K562 (cell line): ENCODE data around the gene MAP3K6. TPM values are rescaled to one million over a fixed set of nuclear protein-coding genes. Genes with fewer than 3 reads are reported as not detected.
A peak's percentile ranks its signal among the peaks of the same experiment; 100 is the strongest.

Source experiments
- CEBPB ChIP-seq: fragments of 450-650 bp; IDR thresholded peaks from 2 replicates; pipeline ENCODE4 v1.6.1; 2016; ENCODE audit warnings: missing genetic modification characterization, missing compliant biosample characterization
- FOSL1 ChIP-seq: fragments of 200-800 bp; sonication (Bioruptor generic); conservative IDR thresholded peaks from 2 replicates; pipeline ENCODE4 v1.6.1; 2016; ENCODE audit warnings: missing genetic modification characterization, missing compliant biosample characterization
- HIVEP1 ChIP-seq: fragments of 250-450 bp; sonication (Bioruptor Pico); IDR thresholded peaks from 2 replicates; pipeline ENCODE4 v1.4.0; 2020; ENCODE audit warnings: mild to moderate bottlenecking
- HOXB6 ChIP-seq: fragments of 250-450 bp; sonication (Bioruptor Pico); IDR thresholded peaks from 2 replicates; pipeline ENCODE4 v1.5.1; 2022; ENCODE audit warnings: mild to moderate bottlenecking, borderline replicate concordance
- MTA1 ChIP-seq: fragments of 450-650 bp; IDR thresholded peaks from 2 replicates; pipeline ENCODE4 v1.6.1; 2017; ENCODE audit warnings: borderline replicate concordance
- NR2C2 ChIP-seq, 2 experiments: fragments of 200-800 bp in 1 of 2; sonication (Bioruptor generic) in 1 of 2; sonication (generic) in 1 of 2; formaldehyde crosslinking in 1 of 2; IDR thresholded peaks; 2 replicates each; pipeline versions ENCODE4 v1.6.1 to v1.8.0; 2016 to 2022; ENCODE audit warnings: mild to moderate bottlenecking in 1 of 2, missing compliant biosample characterization in 1 of 2, missing genetic modification characterization in 1 of 2, missing genetic modification reagents in 1 of 2
- SAFB2 ChIP-seq: fragments of 200-400 bp; formaldehyde crosslinking; IDR thresholded peaks from 2 replicates; pipeline ENCODE4 v1.6.1; 2018; ENCODE audit warnings: borderline replicate concordance, low read length, low read depth, moderate library complexity; ENCODE audit not compliant: severe bottlenecking
- STAT5A ChIP-seq: IDR thresholded peaks from 2 replicates; pipeline ENCODE4 v1.6.1; 2012; ENCODE audit warnings: low read length, inconsistent platforms, borderline replicate concordance
- ZNF263 ChIP-seq: sonication (generic); formaldehyde crosslinking; IDR thresholded peaks from 2 replicates; pipeline ENCODE4 v1.8.0; 2022; ENCODE audit warnings: mild to moderate bottlenecking, missing genetic modification reagents, borderline replicate concordance
- polyA plus RNA-seq, 8 experiments: library from polyadenylated mRNA; depleted of rRNA in 4 of 8; stranded (reverse) in 5 of 8; unstranded in 3 of 8; fragments of >200 nt; fragmentation: Nextera tagmentation in 2 of 8; fragmentation: Illumina TruSeq in 1 of 8; extraction: Ambion mirVana in 2 of 8; extraction: Trizol in 1 of 8; gene quantifications; 2 replicates each; pipeline versions ENCODE4 v1.2.1 to v1.2.3, GENCODE V29; 2011 to 2014; ENCODE audit warnings: inconsistent platforms in 1 of 8, missing spikeins in 1 of 8
- total RNA-seq, 7 experiments: library from RNA; depleted of rRNA in 6 of 7; stranded (reverse); fragments of >200 nt in 6 of 7; fragmentation: Illumina TruSeq in 2 of 7; extraction: Trizol in 2 of 7; gene quantifications; 2 replicates each; pipeline versions ENCODE4 v1.2.1 to v1.2.3, GENCODE V29; 2011 to 2021; ENCODE audit warnings: low replicate concordance in 1 of 7
- TF ChIP-seq, protein P1 (sequence below): sonication (generic); formaldehyde crosslinking; IDR thresholded peaks from 2 replicates; pipeline ENCODE4 v1.8.0; 2022; ENCODE audit warnings: mild to moderate bottlenecking, missing genetic modification reagents
- TF ChIP-seq, protein P2 (sequence below): sonication (generic); formaldehyde crosslinking; IDR thresholded peaks from 2 replicates; pipeline ENCODE4 v1.8.0; 2022; ENCODE audit warnings: mild to moderate bottlenecking, low read depth, missing genetic modification reagents

Gene MAP3K6
- total and polyA plus RNA-seq, 9 of the 15 experiments (the other 6 are each of a cell fraction or from before 2014, with no cell fraction given) = 0.99 to 21.9 (median 7.0) TPM

DNA sequence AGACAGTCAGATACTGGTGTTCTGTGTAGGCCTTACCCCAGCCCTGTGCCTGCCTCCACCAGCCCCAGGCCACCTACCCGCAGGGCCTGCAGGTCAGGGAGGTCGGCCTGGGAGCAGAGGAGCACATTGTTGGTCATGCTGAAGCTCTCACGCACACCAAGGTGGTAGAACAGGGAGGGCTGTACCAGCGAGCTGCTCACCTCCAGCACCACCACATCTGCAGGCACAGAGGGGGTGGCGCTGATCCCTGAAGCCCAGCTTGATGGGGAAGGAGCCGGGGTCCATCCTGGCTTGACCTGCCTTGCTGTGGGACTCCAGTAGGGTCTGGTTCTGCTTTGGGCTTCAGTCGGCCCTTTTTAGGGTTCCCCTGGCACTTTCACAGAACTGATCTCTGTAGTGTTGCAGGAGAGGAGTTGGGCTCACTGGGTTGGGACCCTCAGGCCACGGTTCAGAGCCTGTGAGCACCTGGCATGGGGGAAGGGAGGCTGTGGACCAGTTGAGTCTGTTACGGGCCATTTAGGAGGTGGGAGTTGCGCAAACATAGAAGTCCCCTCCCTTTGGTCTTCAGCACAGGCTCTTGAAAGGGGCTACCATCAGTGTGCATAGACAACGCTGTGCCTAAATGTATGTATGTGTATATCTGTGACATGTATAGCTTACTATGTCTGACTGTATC lies 1.9 kb downstream of the MAP3K6 start (continued):
- TF ChIP-seq NR2C2 (CRISPR knock-in tag; IDR thresholded peaks at IDR 0.05) (no peak), NR2C2 (tag; IDR thresholded peaks at IDR 0.05) (peak; percentile 69), STAT5A (no peak), FOSL1 (no peak), HOXB6 (CRISPR knock-in tag) (no peak), HIVEP1 (CRISPR knock-in tag) (no peak), SAFB2 (no peak), ZNF263 (CRISPR knock-in tag) (no peak), CEBPB (tag) (peak; percentile 87), MTA1 (no peak)
- TF ChIP-seq, protein P1, sequence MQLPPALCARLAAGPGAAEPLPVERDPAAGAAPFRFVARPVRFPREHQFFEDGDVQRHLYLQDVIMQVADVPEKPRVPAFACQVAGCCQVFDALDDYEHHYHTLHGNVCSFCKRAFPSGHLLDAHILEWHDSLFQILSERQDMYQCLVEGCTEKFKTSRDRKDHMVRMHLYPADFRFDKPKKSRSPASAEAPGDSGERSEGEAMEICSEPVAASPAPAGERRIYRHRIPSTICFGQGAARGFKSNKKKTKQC (CRISPR knock-in tag) = peak; percentile 43; the same call in 1 of the 2 replicates
- TF ChIP-seq, protein P2, sequence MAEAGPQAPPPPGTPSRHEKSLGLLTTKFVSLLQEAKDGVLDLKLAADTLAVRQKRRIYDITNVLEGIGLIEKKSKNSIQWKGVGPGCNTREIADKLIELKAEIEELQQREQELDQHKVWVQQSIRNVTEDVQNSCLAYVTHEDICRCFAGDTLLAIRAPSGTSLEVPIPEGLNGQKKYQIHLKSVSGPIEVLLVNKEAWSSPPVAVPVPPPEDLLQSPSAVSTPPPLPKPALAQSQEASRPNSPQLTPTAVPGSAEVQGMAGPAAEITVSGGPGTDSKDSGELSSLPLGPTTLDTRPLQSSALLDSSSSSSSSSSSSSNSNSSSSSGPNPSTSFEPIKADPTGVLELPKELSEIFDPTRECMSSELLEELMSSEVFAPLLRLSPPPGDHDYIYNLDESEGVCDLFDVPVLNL = no peak
